Activated CD4-positive, alpha-beta memory T cell treated with anti-CD3 and anti-CD28 coated beads, Interleukin-2, amount 10 ng/mL, durations not matched to agents 7 days and 5 days (primary cell): ENCODE data around the gene PTPRJ. TPM values are rescaled to one million over a fixed set of nuclear protein-coding genes. Genes with fewer than 3 reads are reported as not detected.

Experiments
- CTCF ChIA-PET: fragments of 350-600 bp; sonication (Branson Sonifier 250); formaldehyde crosslinking; loops from one replicate; lab custom pipeline; 2021; ENCODE audit warnings: antibody characterized with exemption, inconsistent platforms; lab: Charles Lee
- POLR2A ChIA-PET: fragments of 350-600 bp; sonication (Branson Sonifier 250); formaldehyde crosslinking; loops from one replicate; lab custom pipeline; 2021; ENCODE audit warnings: antibody characterized with exemption; lab: Charles Lee
- DNase-seq: peaks from one replicate; pipeline ENCODE4 v3.0.0-alpha.2; 2020
- H3K27ac Mint-ChIP-seq: one replicate; pipeline ENCODE4 v1.8.0; 2021; ENCODE audit warnings: mild to moderate bottlenecking, mixed read lengths
- H3K27me3 Mint-ChIP-seq: one replicate; pipeline ENCODE4 v1.8.0; 2021; ENCODE audit warnings: mixed read lengths
- H3K36me3 Mint-ChIP-seq: one replicate; pipeline ENCODE4 v1.8.0; 2021; ENCODE audit warnings: low read depth, mixed read lengths
- H3K4me1 Mint-ChIP-seq: one replicate; pipeline ENCODE4 v1.8.0; 2021; ENCODE audit warnings: mixed read lengths
- H3K4me3 Mint-ChIP-seq: one replicate; pipeline ENCODE4 v1.8.0; 2021; ENCODE audit warnings: mild to moderate bottlenecking, mixed read lengths
- H3K9me3 Mint-ChIP-seq: one replicate; pipeline ENCODE4 v1.8.0; 2021; ENCODE audit warnings: mixed read lengths
- total RNA-seq, 2 experiments: library from RNA; stranded (reverse); gene quantifications; one replicate each; pipeline ENCODE4 v1.2.3, GENCODE V29; 2021

PTPRJ gene
- total RNA-seq, 2 experiments from 2014 or later = 83.0 to 89.1 TPM

DNA sequence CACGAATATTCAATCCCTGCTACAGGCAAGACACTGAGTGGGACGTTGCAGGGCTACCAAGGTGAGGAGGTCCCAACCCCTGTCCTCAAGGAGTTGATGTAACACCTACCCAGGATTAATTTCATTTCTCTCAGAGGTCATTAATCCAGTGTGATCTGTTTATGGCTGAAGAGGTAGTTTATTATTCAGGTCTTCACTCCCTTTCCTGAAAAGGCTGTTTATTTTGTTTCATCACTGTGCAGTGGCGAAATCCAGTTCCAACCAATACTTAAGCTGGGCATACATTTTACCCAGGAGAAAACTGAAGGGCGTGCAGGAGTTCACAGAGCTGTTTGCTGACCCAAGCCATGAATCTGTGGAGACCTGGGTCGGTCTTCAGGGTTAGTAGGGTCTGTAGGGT lies 2.7 kb upstream of the PTPRJ start:
- ChIA-PET POLR2A (interaction anchor here (0.9 kb wide), 1 partner anchor 36 kb away, joined by 3 read pairs; no protein-coding TSS in a partner anchor), CTCF (interaction anchor here (0.7 to 3.2 kb wide), 4 partner anchors 21 to 134 kb away, joined by 3 to 10 read pairs (median 4); no protein-coding TSS in a partner anchor)
- Mint-ChIP-seq H3K9me3 (no peaks in the 10 kb centered on the region), H3K27me3 (peaks cover 15% of the 10 kb centered on the region), H3K36me3 (peaks cover 7% of the 10 kb centered on the region), H3K27ac (no peak overlapping the region), H3K4me1 (peaks cover 17% of the 10 kb centered on the region), H3K4me3 (no peak overlapping the region)
- DNase-seq = no peak

DNA sequence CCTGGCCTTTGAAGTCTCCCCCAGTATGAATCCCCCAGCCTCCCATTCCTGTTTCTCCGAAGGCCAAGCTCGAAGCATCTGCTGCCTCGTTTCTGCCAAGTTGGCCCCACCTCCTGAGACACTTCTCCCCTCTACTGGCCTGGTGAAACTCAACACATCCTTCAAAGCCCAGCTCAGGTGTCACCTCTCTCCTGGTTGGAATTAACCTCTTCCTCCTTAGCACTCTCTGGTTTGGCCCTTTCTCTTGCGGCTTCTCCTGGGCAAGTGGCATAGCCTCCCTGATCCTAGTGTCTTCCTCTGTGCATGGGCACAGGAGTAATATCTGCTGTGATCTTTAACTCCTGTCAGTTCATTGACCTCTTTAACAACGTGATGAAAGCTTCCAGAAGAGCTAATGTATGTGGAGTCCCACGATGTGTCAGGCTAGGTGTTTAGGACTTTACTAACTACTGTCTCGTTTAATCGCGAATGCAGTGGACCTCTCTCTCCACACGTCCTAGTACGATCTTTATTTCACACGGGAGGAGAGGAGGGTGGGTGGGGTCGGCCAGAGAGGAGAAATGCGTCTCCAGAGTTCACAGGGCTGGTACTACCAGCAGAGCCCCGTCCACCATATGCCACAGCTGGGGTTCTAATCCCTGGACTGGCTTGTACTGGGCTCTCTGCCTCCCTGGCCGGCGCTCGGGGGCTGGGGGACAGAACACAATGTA lies 826 bp upstream of the PTPRJ start:
- Mint-ChIP-seq H3K27me3 (peaks cover 15% of the 10 kb centered on the region), H3K36me3 (peaks cover 26% of the 10 kb centered on the region), H3K4me3 (peak overlapping the region; percentile 62), H3K4me1 (peaks cover 29% of the 10 kb centered on the region), H3K9me3 (no peaks in the 10 kb centered on the region), H3K27ac (peak overlapping the region; percentile 14)
- DNase-seq = no peak
- POLR2A ChIA-PET = interaction anchor here (0.6 to 1.9 kb wide), 11 partner anchors 9 to 141 kb away, joined by 3 to 13 read pairs (median 4); no protein-coding TSS in a partner anchor
- CTCF ChIA-PET = interaction anchor here (0.7 to 3.2 kb wide), 6 partner anchors 26 to 129 kb away, joined by 3 to 15 read pairs (median 5); no protein-coding TSS in a partner anchor

DNA sequence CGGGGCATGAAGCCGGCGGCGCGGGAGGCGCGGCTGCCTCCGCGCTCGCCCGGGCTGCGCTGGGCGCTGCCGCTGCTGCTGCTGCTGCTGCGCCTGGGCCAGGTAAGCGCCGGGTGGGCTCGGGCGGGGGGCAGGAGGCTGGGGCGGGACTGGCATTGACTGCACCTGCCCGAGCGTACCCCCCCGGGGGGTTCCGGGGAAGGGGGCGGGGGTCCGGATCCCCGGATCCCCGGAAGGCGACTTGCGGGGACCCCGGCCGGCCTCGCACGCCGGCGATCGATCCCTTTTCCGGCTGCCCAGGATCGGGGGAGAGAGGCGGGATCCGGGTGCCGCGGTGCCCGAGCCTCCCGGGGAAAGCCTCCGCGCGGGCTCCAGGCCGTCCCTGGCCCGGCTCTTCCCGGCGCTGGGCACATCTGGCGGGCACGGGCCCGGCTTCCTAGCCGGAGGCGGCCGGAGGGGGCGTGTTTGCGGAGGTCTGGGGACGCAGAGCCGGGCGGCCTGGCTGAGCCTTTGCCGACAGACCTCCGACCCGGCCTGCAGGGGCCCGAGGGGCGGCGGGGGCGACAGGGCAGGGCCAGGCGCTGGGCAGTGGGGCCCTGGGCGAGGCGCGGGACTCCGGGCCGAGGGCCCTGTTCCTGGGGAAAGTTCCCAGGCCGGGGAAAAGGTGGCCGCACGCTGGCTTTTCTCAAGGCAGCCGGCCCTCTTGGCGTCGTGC lies 705 bp downstream of the PTPRJ start:
- no peaks in the 10 kb centered on the region for H3K9me3 Mint-ChIP-seq
- CTCF ChIA-PET = interaction anchor here (2.7 kb wide), 1 partner anchor 47 kb away, joined by 13 read pairs; no protein-coding TSS in a partner anchor
- H3K4me3 Mint-ChIP-seq = peak overlapping the region; percentile 99
- peak overlapping the region; percentile 94 for H3K27ac Mint-ChIP-seq
- POLR2A ChIA-PET = interaction anchor here (1.1 to 3.8 kb wide), 8 partner anchors 20 to 127 kb away, joined by 4 to 57 read pairs (median 22); no protein-coding TSS in a partner anchor
- peaks cover 29% of the 10 kb centered on the region for H3K4me1 Mint-ChIP-seq
- DNase-seq = peak; percentile 35
- H3K27me3 Mint-ChIP-seq = peaks cover 15% of the 10 kb centered on the region
- peaks cover 32% of the 10 kb centered on the region for H3K36me3 Mint-ChIP-seq

DNA sequence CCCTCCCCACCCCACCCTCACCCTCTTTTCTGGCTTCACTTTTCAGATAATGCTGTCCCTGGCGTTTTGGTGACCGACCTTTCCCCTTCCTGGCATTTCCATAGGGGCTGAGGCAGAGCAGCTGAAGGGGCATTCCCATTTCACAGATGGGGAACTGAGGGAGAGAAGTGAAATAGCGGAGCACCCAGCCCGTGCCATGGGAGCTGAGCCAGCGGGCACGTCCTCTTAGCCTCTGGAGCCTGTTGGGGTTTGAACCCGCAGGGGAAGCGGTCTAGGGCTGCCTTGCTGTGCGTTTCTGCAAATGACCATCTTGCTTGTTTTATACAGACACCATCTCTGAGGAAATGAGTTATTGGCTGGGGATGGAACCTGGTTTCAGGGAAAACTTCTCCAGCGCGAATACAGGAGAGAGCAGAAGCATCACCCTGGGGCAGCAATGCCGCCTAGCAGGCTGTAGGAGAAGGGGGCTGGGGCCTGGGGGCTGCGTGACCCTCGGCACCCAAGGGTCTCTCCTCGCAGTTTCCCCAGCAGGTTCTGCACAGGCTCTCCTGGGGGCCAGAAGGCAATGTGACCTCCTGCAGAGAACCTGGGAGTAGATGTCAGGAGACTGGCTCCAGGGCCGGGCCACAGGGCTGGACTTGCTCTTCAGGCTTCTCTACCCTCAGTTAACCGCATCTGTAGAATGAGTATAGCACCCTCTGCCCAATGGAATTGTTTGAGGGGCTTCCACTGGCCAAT lies 1.5 kb downstream of the PTPRJ start:
- Mint-ChIP-seq H3K27me3 (peaks cover 14% of the 10 kb centered on the region), H3K4me1 (peaks cover 37% of the 10 kb centered on the region), H3K4me3 (peak overlapping the region; percentile 99), H3K9me3 (no peaks in the 10 kb centered on the region), H3K27ac (peak overlapping the region; percentile 94), H3K36me3 (peaks cover 38% of the 10 kb centered on the region)
- POLR2A ChIA-PET = interaction anchor here (1.1 to 4.1 kb wide), 9 partner anchors 12 to 126 kb away, joined by 3 to 57 read pairs (median 29); no protein-coding TSS in a partner anchor
- DNase-seq = peak; percentile 56
- CTCF ChIA-PET = interaction anchor here (0.6 to 3.0 kb wide), 8 partner anchors 12 to 900 kb away, joined by 3 to 15 read pairs (median 10); no protein-coding TSS in a partner anchor

DNA sequence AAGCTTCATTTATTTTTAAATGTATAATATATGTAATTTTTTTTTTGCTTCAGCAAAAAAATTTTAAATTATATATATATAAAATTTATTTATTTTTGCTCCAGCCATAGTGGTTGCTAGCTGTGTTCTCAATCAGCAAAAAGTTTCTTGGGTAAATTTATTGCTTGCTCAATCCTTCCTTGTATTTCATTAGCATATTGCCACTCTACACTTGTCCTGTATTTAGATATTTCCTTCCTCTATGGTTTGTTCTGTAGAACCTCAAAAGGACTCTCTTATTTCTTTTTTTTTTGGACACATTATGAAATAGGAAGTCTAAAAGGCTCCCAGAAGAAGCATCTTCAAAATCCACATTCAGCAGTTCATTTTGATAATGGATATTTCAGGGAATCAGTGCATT lies 2.3 kb downstream of the PTPRJ start:
- Mint-ChIP-seq H3K9me3 (no peaks in the 10 kb centered on the region), H3K27me3 (peaks cover 11% of the 10 kb centered on the region), H3K27ac (peak overlapping the region; percentile 82), H3K36me3 (peaks cover 42% of the 10 kb centered on the region), H3K4me3 (peak overlapping the region; percentile 70), H3K4me1 (peaks cover 43% of the 10 kb centered on the region)
- ChIA-PET POLR2A (interaction anchor here (0.7 to 4.1 kb wide), 14 partner anchors 8 to 204 kb away, joined by 3 to 57 read pairs (median 15); no protein-coding TSS in a partner anchor), CTCF (interaction anchor here (0.6 to 3.0 kb wide), 13 partner anchors 11 to 900 kb away, joined by 3 to 15 read pairs (median 5); no protein-coding TSS in a partner anchor)
- no peak for DNase-seq

DNA sequence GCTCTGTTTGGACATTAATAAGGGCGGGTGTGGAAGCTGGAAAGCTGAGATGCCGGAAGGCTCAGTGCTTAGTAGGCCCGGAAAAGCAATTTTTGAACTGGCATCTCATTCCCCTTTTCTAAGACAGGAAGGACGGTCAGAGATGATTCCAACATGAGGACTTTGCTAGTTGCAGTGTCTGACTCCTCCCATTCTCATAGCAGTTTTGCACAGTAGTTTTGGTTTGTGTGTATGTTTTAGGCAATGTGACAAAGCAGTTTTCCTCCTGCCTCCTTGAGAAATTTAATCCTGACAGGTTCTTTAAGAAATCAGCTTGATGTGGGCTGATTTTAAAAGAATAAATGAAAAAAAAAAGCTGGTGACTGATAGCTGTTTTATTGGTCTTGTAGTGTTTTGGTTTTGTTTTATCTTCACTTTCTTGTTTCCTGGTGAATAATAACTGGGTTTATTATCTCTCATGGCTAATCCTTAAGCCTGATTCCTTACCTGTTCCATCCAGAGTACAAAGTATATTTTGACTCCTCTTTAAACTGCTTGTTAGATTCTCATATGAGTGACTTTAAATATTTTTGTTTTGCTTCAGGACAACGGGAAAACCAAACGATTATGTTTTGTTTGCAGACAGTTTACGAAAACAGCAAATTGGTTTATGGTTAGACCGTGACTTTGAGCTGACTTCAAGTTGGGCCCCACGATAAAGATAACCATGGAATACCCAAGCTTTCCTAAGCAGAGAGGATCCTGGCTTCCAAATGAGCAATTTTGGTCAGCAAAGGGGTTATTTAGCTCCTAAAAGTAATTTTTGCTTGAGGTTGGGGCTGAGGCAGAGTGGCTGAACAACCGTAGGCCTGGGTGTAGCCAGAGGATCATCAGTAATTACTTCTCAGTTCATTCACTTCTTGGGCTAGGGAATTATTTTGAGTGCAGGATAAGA lies 3.4 kb downstream of the PTPRJ start:
- Mint-ChIP-seq H3K4me1 (peaks cover 52% of the 10 kb centered on the region), H3K36me3 (peaks cover 51% of the 10 kb centered on the region), H3K9me3 (no peaks in the 10 kb centered on the region), H3K27me3 (peaks cover 7% of the 10 kb centered on the region), H3K4me3 (peak overlapping the region; percentile 70), H3K27ac (peak overlapping the region; percentile 82)
- no peak for DNase-seq
- ChIA-PET POLR2A (interaction anchor here (0.9 to 4.1 kb wide), 13 partner anchors 9 to 125 kb away, joined by 3 to 57 read pairs (median 22); no protein-coding TSS in a partner anchor), CTCF (interaction anchor here (0.9 to 3.0 kb wide), 12 partner anchors 10 to 125 kb away, joined by 3 to 15 read pairs (median 6); no protein-coding TSS in a partner anchor)

DNA sequence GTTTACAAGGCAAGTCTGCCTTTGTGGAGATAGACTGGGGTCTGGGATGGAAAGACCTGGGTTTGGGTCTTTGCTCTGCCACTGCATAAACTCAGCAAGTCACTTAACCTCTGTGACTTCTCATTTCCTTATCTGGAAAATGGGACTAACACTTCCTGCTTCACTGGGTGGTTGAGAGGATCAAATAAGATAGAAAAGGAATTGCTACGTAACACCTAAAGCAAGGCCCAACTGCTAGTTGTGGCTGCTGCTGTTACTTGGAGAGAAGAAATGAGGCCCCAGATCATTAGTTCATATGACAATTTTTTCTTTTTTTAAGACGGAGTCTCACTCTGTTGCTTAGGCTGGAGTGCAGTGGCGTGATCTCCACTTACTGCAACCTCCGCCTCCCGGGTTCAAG lies 5.9 kb downstream of the PTPRJ start:
- H3K4me1 Mint-ChIP-seq = peaks cover 62% of the 10 kb centered on the region
- ChIA-PET POLR2A (interaction anchor here (1.0 to 1.7 kb wide), 3 partner anchors 15 to 21 kb away, joined by 3 to 8 read pairs (median 4); no protein-coding TSS in a partner anchor), CTCF (no interaction called here)
- no peak for DNase-seq
- H3K4me3 Mint-ChIP-seq = no peak overlapping the region
- H3K27ac Mint-ChIP-seq = peak overlapping the region; percentile 10
- no peaks in the 10 kb centered on the region for H3K27me3 Mint-ChIP-seq
- H3K9me3 Mint-ChIP-seq = no peaks in the 10 kb centered on the region
- H3K36me3 Mint-ChIP-seq = peaks cover 60% of the 10 kb centered on the region

DNA sequence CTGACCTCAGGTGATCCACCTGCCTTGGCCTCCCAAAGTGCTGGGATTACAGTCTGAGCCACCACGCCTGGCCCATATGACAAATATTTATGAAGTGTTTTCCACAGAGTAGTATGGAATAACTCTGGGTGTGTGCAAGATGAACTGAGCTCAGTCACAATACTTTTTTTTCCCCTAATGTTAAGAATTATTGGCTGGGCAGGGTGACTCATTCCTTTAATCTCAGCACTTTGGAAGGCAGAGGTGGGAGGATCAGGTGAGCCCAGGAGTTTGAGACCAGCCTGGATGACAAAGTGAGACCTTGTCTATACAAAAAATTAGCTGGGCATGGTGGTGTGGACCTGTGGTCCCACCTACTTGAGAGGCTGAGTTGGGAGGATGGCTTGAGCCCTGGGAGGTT lies 6.4 kb downstream of the PTPRJ start:
- H3K4me1 Mint-ChIP-seq = peaks cover 67% of the 10 kb centered on the region
- no peak for DNase-seq
- no peak overlapping the region for H3K27ac Mint-ChIP-seq
- no peaks in the 10 kb centered on the region for H3K9me3 Mint-ChIP-seq
- no peaks in the 10 kb centered on the region for H3K27me3 Mint-ChIP-seq
- no peak overlapping the region for H3K4me3 Mint-ChIP-seq
- POLR2A ChIA-PET = interaction anchor here (1.0 to 1.7 kb wide), 3 partner anchors 15 to 22 kb away, joined by 3 to 8 read pairs (median 4); no protein-coding TSS in a partner anchor
- H3K36me3 Mint-ChIP-seq = peaks cover 60% of the 10 kb centered on the region
- CTCF ChIA-PET = no interaction called here

DNA sequence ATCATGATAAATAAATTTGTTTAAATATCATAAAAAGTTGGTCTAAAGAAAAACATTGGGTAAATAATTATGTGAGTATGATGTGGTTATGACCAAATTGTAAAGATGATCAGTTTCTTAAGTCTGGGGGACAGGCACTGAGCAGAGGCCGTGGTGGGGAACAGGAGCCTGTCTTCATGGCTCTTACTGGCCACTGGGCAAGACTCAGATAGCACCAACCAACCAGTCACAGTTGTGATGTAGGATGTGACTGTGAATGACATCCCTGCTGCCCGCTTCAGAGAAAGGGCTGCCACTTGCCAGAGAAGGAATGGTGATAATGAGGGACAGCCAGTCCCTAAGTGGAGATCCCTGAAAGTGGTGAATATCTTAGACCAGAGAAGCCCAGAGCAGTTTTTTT lies 7.0 kb downstream of the PTPRJ start:
- H3K36me3 Mint-ChIP-seq = peaks cover 56% of the 10 kb centered on the region
- H3K4me3 Mint-ChIP-seq = no peak overlapping the region
- no peaks in the 10 kb centered on the region for H3K27me3 Mint-ChIP-seq
- no peak for DNase-seq
- ChIA-PET CTCF (no interaction called here), POLR2A (interaction anchor here (1.0 to 1.7 kb wide), 3 partner anchors 14 to 22 kb away, joined by 3 to 8 read pairs (median 4); no protein-coding TSS in a partner anchor)
- no peak overlapping the region for H3K27ac Mint-ChIP-seq
- peaks cover 67% of the 10 kb centered on the region for H3K4me1 Mint-ChIP-seq
- H3K9me3 Mint-ChIP-seq = no peaks in the 10 kb centered on the region

DNA sequence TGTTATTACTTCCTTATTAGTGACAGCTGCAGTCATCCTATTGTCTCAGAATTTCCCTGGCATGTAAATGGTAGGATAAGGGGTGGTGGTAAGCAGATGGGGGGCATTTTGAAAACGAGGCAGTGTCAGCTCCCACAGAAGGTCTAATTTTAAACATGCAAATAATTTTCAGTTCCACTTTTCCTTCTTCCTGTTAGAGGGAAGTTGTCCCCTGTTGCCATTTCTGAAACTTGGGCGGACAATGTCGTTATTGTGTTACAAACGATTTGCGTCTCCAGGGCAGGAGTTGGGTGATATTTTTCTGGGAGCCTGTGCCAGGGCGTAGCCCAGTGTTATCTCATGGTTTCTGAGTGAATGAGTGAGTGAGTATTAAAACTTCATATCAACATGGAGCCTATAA lies 7.4 kb downstream of the PTPRJ start:
- Mint-ChIP-seq H3K4me3 (no peak overlapping the region), H3K36me3 (peaks cover 55% of the 10 kb centered on the region), H3K4me1 (peaks cover 68% of the 10 kb centered on the region), H3K27ac (no peak overlapping the region), H3K9me3 (no peaks in the 10 kb centered on the region), H3K27me3 (no peaks in the 10 kb centered on the region)
- CTCF ChIA-PET = no interaction called here
- DNase-seq = no peak
- POLR2A ChIA-PET = interaction anchor here (1.3 to 1.7 kb wide), 2 partner anchors 14 to 19 kb away, joined by 3 to 8 read pairs; no protein-coding TSS in a partner anchor

DNA sequence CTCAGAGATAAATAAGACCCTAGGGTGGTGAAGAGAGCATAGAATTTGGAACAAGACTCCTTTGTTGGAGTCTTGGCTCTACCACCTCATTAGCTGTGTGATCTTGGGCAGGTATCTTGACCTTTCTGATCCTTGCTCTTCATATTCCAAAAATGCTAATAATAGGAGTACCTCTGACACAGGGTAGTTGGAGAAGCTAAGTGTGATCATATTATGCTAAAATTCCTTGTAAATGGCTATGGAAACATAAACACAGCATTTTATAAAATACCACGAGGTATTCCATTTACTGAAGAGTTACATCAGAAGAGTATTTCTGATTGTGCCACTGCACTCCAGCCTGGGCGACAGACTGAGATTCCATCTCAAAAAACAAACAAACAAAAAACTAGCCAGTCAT lies 9.4 kb downstream of the PTPRJ start:
- H3K9me3 Mint-ChIP-seq = no peaks in the 10 kb centered on the region
- POLR2A ChIA-PET = interaction anchor here (0.8 to 1.3 kb wide), 3 partner anchors 10 to 142 kb away, joined by 3 to 4 read pairs (median 3); partner anchors contain the start of gene NUP160

More for the DNA sequence above, 9.4 kb downstream of the PTPRJ start:
- no peak for DNase-seq
- Mint-ChIP-seq H3K27me3 (no peaks in the 10 kb centered on the region), H3K4me3 (no peak overlapping the region), H3K4me1 (peaks cover 56% of the 10 kb centered on the region), H3K36me3 (peaks cover 40% of the 10 kb centered on the region), H3K27ac (no peak overlapping the region)
- CTCF ChIA-PET = interaction anchor here (1.1 kb wide), 1 partner anchor 12 kb away, joined by 4 read pairs; no protein-coding TSS in a partner anchor
